H9 (cell line): ENCODE data around the gene DCLK2. TPM values are rescaled to one million over a fixed set of nuclear protein-coding genes. Genes with fewer than 3 reads are reported as not detected.

Source experiments
- DNase-seq: peaks from one replicate; pipeline ENCODE4 v3.0.0-alpha.2; 2017
- H2AFZ ChIP-seq: one replicate; pipeline ENCODE4 v1.6.1; 2013; ENCODE audit warnings: mild to moderate bottlenecking, low read length, control low read depth, moderate library complexity
- H2AK5ac ChIP-seq: 2 replicates; pipeline ENCODE4 v1.6.1; 2013; ENCODE audit warnings: low read length, control low read depth, mixed read lengths; ENCODE audit not compliant: insufficient read length
- H2BK120ac ChIP-seq: one replicate; pipeline ENCODE4 v1.6.1; 2013; ENCODE audit warnings: low read depth, mild to moderate bottlenecking, low read length, control low read depth, inconsistent platforms; ENCODE audit not compliant: poor library complexity, severe bottlenecking
- H2BK12ac ChIP-seq: 2 replicates; pipeline ENCODE4 v1.6.1; 2013; ENCODE audit warnings: low read length, control low read depth, mixed read lengths, low read depth; ENCODE audit not compliant: insufficient read length
- H2BK15ac ChIP-seq: 2 replicates; pipeline ENCODE4 v1.6.1; 2013; ENCODE audit warnings: low read depth, low read length, control low read depth
- H2BK20ac ChIP-seq: one replicate; pipeline ENCODE4 v1.6.1; 2013; ENCODE audit warnings: low read depth, mild to moderate bottlenecking, low read length, control low read depth, inconsistent platforms; ENCODE audit not compliant: poor library complexity, severe bottlenecking
- H2BK5ac ChIP-seq: 2 replicates; pipeline ENCODE4 v1.6.1; 2013; ENCODE audit warnings: low read length, control low read depth, mixed read lengths; ENCODE audit not compliant: insufficient read length
- H3K14ac ChIP-seq: 2 replicates; pipeline ENCODE4 v1.6.1; 2013; ENCODE audit warnings: low read length, control low read depth; ENCODE audit not compliant: insufficient read depth
- H3K18ac ChIP-seq: 2 replicates; pipeline ENCODE4 v1.6.1; 2013; ENCODE audit warnings: low read depth, mild to moderate bottlenecking, mixed read lengths, low read length, control low read depth; ENCODE audit not compliant: insufficient read length
- H3K23ac ChIP-seq: 2 replicates; pipeline ENCODE4 v1.6.1; 2013; ENCODE audit warnings: low read length, control low read depth, mixed read lengths, low read depth; ENCODE audit not compliant: insufficient read length
- H3K23me2 ChIP-seq: 2 replicates; pipeline ENCODE4 v1.6.1; 2013; ENCODE audit warnings: low read depth, mild to moderate bottlenecking, mixed read lengths, low read length, control low read depth; ENCODE audit not compliant: insufficient read length, poor library complexity, severe bottlenecking
- H3K27ac ChIP-seq: 2 replicates; pipeline ENCODE4 v1.5.1; 2013; ENCODE audit warnings: low read length, control low read depth, mixed read lengths, low read depth; ENCODE audit not compliant: insufficient read length
- H3K27me3 ChIP-seq: 2 replicates; pipeline ENCODE4 v1.6.1; 2013; ENCODE audit warnings: low read length, control low read depth, inconsistent platforms; ENCODE audit not compliant: insufficient read depth
- H3K4ac ChIP-seq: 2 replicates; pipeline ENCODE4 v1.6.1; 2013; ENCODE audit warnings: low read depth, mild to moderate bottlenecking, control low read depth, inconsistent platforms, low read length, moderate library complexity
- H3K4me1 ChIP-seq: 2 replicates; pipeline ENCODE4 v1.6.1; 2013; ENCODE audit warnings: low read length, control low read depth, inconsistent platforms; ENCODE audit not compliant: insufficient read depth
- H3K4me2 ChIP-seq: 2 replicates; pipeline ENCODE4 v1.6.1; 2013; ENCODE audit warnings: low read length, control low read depth, mixed read lengths; ENCODE audit not compliant: insufficient read length, insufficient read depth
- H3K56ac ChIP-seq: 2 replicates; pipeline ENCODE4 v1.6.1; 2013; ENCODE audit warnings: low read depth, mild to moderate bottlenecking, mixed read lengths, low read length, control low read depth; ENCODE audit not compliant: insufficient read length
- H3K79me1 ChIP-seq: 2 replicates; pipeline ENCODE4 v1.6.1; 2013; ENCODE audit warnings: low read depth, mild to moderate bottlenecking, moderate library complexity, low read length, control low read depth, inconsistent platforms; ENCODE audit not compliant: insufficient read depth, poor library complexity, severe bottlenecking
- H3K79me2 ChIP-seq: 2 replicates; pipeline ENCODE4 v1.6.1; 2013; ENCODE audit warnings: low read length, control low read depth, inconsistent platforms; ENCODE audit not compliant: insufficient read depth
- H3K9ac ChIP-seq: 2 replicates; pipeline ENCODE4 v1.6.1; 2013; ENCODE audit warnings: low read length, control low read depth, mixed read lengths; ENCODE audit not compliant: insufficient read length; ENCODE audit errors: extremely low read depth
- H3K9me3 ChIP-seq: one replicate; pipeline ENCODE4 v1.6.1; 2013; ENCODE audit warnings: low read depth, low read length, inconsistent platforms; ENCODE audit not compliant: control insufficient read depth
- H3T11ph ChIP-seq: one replicate; pipeline ENCODE4 v1.6.1; 2013; ENCODE audit warnings: mild to moderate bottlenecking, low read length, control low read depth, inconsistent platforms
- H4K20me1 ChIP-seq: one replicate; pipeline ENCODE4 v1.6.1; 2013; ENCODE audit not compliant: control insufficient read depth, insufficient read length, insufficient read depth
- H4K5ac ChIP-seq: 2 replicates; pipeline ENCODE4 v1.6.1; 2013; ENCODE audit warnings: low read depth, mild to moderate bottlenecking, mixed read lengths, low read length, control low read depth; ENCODE audit not compliant: insufficient read length
- H4K8ac ChIP-seq: replicated peaks from 2 replicates; pipeline ENCODE4 v1.6.1; 2013; ENCODE audit warnings: low read length, control low read depth, mixed read lengths, low read depth; ENCODE audit not compliant: insufficient read length
- H4K91ac ChIP-seq: 2 replicates; pipeline ENCODE4 v1.6.1; 2013; ENCODE audit warnings: low read depth, mild to moderate bottlenecking, moderate library complexity, mixed read lengths, low read length, control low read depth; ENCODE audit not compliant: insufficient read length
- H3K27ac Mint-ChIP-seq, 3 experiments: 2 replicates in 2 of 3; 3 replicates in 1 of 3; pipeline ENCODE4 v1.8.0; 2020 to 2021; ENCODE audit warnings: mixed read lengths in 3 of 3, mild to moderate bottlenecking in 1 of 3, moderate library complexity in 1 of 3
- H3K27me3 Mint-ChIP-seq: 2 replicates; pipeline ENCODE4 v1.8.0; 2021; ENCODE audit warnings: low read depth, mild to moderate bottlenecking, moderate library complexity, mixed read lengths
- H3K36me3 Mint-ChIP-seq, 3 experiments: 2 replicates in 2 of 3; 3 replicates in 1 of 3; pipeline ENCODE4 v1.8.0; 2020 to 2021; ENCODE audit warnings: low read depth in 3 of 3, mixed read lengths in 3 of 3; ENCODE audit not compliant: insufficient read depth in 1 of 3
- H3K4me1 Mint-ChIP-seq, 2 experiments: 2 replicates each; pipeline ENCODE4 v1.8.0; 2020; ENCODE audit warnings: mixed read lengths in 2 of 2
- H3K4me3 Mint-ChIP-seq, 2 experiments: 2 replicates in 1 of 2; 3 replicates in 1 of 2; pipeline ENCODE4 v1.8.0; 2020 to 2021; ENCODE audit warnings: mild to moderate bottlenecking in 2 of 2, mixed read lengths in 2 of 2, moderate library complexity in 1 of 2
- H3K9me3 Mint-ChIP-seq, 2 experiments: 2 replicates in 1 of 2; 3 replicates in 1 of 2; pipeline ENCODE4 v1.8.0; 2020; ENCODE audit warnings: mild to moderate bottlenecking in 2 of 2, mixed read lengths in 2 of 2, moderate library complexity in 1 of 2
- WGBS: extraction: QIAGEN DNeasy Blood & Tissue Kit; methylation state at CpG from one replicate; pipeline ENCODE4 v1.1.7; 2013; ENCODE audit warnings: missing lambda C conversion rate, low lambda C conversion rate, mixed read lengths; ENCODE audit not compliant: insufficient read length; ENCODE audit errors: extremely low coverage; 5-methylcytosine and 5-hydroxymethylcytosine counted together
- total RNA-seq: library from RNA; stranded (reverse); gene quantifications from 2 replicates; pipeline ENCODE4 v1.2.1, GENCODE V29; 2021
- TF ChIP-seq, protein P1 (sequence below): fragments of 200-600 bp; sonication (generic); conservative IDR thresholded peaks from 3 replicates; pipeline ENCODE4 v1.8.0; 2021; ENCODE audit warnings: antibody characterized with exemption, mild to moderate bottlenecking

Gene DCLK2
- total RNA-seq, 1 experiment from 2014 or later = 0.33 TPM

- Histone ChIP-seq H2BK5ac (no peak overlapping the region), H2BK20ac (no peak overlapping the region), H4K8ac (no peak overlapping the region), H4K20me1 (no peaks in the 10 kb centered on the region), H3K4me2 (no peak overlapping the region), H4K91ac (no peak overlapping the region), H3T11ph (no peak overlapping the region), H2BK12ac (no peak overlapping the region), H3K27me3 (no peaks in the 10 kb centered on the region), H2AFZ (no peak overlapping the region), H3K4me1 (no peaks in the 10 kb centered on the region), H3K23ac (no peak overlapping the region), H3K4ac (no peak overlapping the region), H3K9ac (no peak overlapping the region), H2BK120ac (no peak overlapping the region), H3K23me2 (no peaks in the 10 kb centered on the region), H3K14ac (no peak overlapping the region), H3K79me2 (no peaks in the 10 kb centered on the region), H3K18ac (no peak overlapping the region), H3K56ac (no peak overlapping the region), H3K9me3 (no peaks in the 10 kb centered on the region), H2AK5ac (no peak overlapping the region), H4K5ac (no peak overlapping the region), H3K27ac (no peak overlapping the region), H3K79me1 (no peaks in the 10 kb centered on the region), H2BK15ac (no peak overlapping the region)
- Mint-ChIP-seq H3K4me1 (no peaks in the 10 kb centered on the region), H3K9me3 (no peaks in the 10 kb centered on the region), H3K4me3 (no peak overlapping the region), H3K27me3 (no peaks in the 10 kb centered on the region), H3K36me3 (no peaks in the 10 kb centered on the region), H3K27ac (peak overlapping the region in 1 of 3 experiments; percentile 42; a peak in 1 of 7 replicates)
- no peak for DNase-seq
- WGBS = no CpG with 5 or more reads among the region's 5 CpGs
- TF ChIP-seq, protein P1, sequence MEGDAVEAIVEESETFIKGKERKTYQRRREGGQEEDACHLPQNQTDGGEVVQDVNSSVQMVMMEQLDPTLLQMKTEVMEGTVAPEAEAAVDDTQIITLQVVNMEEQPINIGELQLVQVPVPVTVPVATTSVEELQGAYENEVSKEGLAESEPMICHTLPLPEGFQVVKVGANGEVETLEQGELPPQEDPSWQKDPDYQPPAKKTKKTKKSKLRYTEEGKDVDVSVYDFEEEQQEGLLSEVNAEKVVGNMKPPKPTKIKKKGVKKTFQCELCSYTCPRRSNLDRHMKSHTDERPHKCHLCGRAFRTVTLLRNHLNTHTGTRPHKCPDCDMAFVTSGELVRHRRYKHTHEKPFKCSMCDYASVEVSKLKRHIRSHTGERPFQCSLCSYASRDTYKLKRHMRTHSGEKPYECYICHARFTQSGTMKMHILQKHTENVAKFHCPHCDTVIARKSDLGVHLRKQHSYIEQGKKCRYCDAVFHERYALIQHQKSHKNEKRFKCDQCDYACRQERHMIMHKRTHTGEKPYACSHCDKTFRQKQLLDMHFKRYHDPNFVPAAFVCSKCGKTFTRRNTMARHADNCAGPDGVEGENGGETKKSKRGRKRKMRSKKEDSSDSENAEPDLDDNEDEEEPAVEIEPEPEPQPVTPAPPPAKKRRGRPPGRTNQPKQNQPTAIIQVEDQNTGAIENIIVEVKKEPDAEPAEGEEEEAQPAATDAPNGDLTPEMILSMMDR = no peak
Observed at GRCh38 chr4:150173982-150174398, 95.7 kb downstream of the DCLK2 start.
